Measurements from ENCODE around the gene MARCHF9. TPM values are rescaled to one million over a fixed set of nuclear protein-coding genes. Genes with fewer than 3 reads are reported as not detected.
A peak's percentile ranks its signal among the peaks of the same experiment; 100 is the strongest.

The MARCHF9 gene, protein sequence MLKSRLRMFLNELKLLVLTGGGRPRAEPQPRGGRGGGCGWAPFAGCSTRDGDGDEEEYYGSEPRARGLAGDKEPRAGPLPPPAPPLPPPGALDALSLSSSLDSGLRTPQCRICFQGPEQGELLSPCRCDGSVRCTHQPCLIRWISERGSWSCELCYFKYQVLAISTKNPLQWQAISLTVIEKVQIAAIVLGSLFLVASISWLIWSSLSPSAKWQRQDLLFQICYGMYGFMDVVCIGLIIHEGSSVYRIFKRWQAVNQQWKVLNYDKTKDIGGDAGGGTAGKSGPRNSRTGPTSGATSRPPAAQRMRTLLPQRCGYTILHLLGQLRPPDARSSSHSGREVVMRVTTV
- total RNA-seq: 0.59 and 0.72 TPM in 2 replicates

DNA sequence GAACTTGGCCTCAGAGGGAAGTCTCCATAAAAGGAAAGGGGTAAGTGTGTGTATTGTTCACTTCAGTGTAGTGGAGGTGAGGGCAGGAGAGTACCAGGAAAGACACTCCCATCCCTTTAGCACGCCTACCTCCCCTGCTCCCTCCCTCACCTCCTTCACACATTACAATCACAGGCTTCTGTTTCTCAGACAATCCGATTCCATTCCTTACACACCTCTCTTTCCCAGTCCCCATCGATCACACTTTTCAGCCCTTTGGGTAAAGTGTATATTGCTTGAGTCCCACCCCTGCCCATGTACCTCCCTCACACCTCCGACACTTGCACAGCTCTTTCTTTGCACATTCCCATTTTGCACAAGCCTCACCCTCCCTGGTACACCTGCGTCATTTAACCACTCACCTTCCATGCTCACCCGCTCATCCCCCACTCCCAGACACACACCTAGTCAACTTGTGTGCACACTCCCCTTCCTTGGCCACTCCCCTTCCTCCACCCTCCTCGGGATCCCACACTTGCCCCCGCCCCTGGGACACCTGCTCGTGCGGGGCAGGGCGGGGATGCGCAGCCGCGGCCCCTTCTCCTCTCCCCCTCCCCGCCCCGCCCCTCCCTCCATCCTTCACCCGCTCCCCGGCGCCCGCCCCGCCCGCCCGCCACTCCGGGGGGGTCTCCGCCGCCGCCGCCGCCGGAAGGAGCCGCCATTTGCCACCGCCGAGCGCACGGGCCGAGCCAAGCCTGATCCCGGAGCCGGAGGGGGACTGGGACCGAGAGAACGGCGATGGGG, at the start of gene MARCHF9:
Gene MARCHF9 (plus strand): TSS at position 693 of the 783 bp plus-strand sequence. CDS start 426 bp downstream, outside the sequence.
- peaks cover 13% of the 10 kb centered on the region for H3K36me3 ChIP-seq (ENCODE audit: insufficient read depth, low read length)
- H4K20me1 ChIP-seq (ENCODE audit: insufficient read depth, low read length): no peaks in the 10 kb centered on the region
- TF ChIP-seq, protein P1, sequence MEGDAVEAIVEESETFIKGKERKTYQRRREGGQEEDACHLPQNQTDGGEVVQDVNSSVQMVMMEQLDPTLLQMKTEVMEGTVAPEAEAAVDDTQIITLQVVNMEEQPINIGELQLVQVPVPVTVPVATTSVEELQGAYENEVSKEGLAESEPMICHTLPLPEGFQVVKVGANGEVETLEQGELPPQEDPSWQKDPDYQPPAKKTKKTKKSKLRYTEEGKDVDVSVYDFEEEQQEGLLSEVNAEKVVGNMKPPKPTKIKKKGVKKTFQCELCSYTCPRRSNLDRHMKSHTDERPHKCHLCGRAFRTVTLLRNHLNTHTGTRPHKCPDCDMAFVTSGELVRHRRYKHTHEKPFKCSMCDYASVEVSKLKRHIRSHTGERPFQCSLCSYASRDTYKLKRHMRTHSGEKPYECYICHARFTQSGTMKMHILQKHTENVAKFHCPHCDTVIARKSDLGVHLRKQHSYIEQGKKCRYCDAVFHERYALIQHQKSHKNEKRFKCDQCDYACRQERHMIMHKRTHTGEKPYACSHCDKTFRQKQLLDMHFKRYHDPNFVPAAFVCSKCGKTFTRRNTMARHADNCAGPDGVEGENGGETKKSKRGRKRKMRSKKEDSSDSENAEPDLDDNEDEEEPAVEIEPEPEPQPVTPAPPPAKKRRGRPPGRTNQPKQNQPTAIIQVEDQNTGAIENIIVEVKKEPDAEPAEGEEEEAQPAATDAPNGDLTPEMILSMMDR (IDR thresholded peaks at IDR 0.05; ENCODE audit: extremely low read depth, low read depth, low read length): no peak
- no peak within 1 kb of the TSS for H2AFZ ChIP-seq (ENCODE audit: low read length)
- H3K4me1 ChIP-seq (ENCODE audit: insufficient read depth, low read length): peaks cover 16% of the 10 kb centered on the region
- H3K9me3 ChIP-seq (ENCODE audit: low read depth, low read length): no peaks in the 10 kb centered on the region
- peak within 1 kb of the TSS; percentile 58 for H3K4me2 ChIP-seq (ENCODE audit: insufficient read depth, low read length)
- H3K27me3 ChIP-seq (ENCODE audit: insufficient read depth, low read length): peaks cover 49% of the 10 kb centered on the region
- H3K4me3 ChIP-seq (ENCODE audit: insufficient read depth, low read length): peak within 1 kb of the TSS; percentile 49
- peaks cover 26% of the 10 kb centered on the region for H3K79me2 ChIP-seq (ENCODE audit: insufficient read depth, low read length)
- H3K27ac ChIP-seq (ENCODE audit: low read depth, low read length): no peak within 1 kb of the TSS
- DNase-seq (ENCODE audit: insufficient read length, low spot score, missing footprints): peak; percentile 83

- Histone ChIP-seq H2AFZ (ENCODE audit: low read length) (no peak overlapping the region), H3K36me3 (ENCODE audit: insufficient read depth, low read length) (peaks cover 13% of the 10 kb centered on the region), H4K20me1 (ENCODE audit: insufficient read depth, low read length) (no peaks in the 10 kb centered on the region), H3K9me3 (ENCODE audit: low read depth, low read length) (no peaks in the 10 kb centered on the region), H3K4me3 (ENCODE audit: insufficient read depth, low read length) (no peak overlapping the region), H3K4me2 (ENCODE audit: insufficient read depth, low read length) (no peak overlapping the region), H3K27ac (ENCODE audit: low read depth, low read length) (no peak overlapping the region), H3K79me2 (ENCODE audit: insufficient read depth, low read length) (no peaks in the 10 kb centered on the region), H3K4me1 (ENCODE audit: insufficient read depth, low read length) (no peaks in the 10 kb centered on the region), H3K27me3 (ENCODE audit: insufficient read depth, low read length) (no peaks in the 10 kb centered on the region)
- TF ChIP-seq, protein P1 (IDR thresholded peaks at IDR 0.05; ENCODE audit: extremely low read depth, low read depth, low read length): no peak
- DNase-seq (ENCODE audit: insufficient read length, low spot score, missing footprints): no peak
These were observed 47.7 kb upstream of the MARCHF9 start for GRCh38 chr12:57707250-57707649.

- Histone ChIP-seq H3K4me3 (ENCODE audit: insufficient read depth, low read length) (no peak overlapping the region), H3K27me3 (ENCODE audit: insufficient read depth, low read length) (no peaks in the 10 kb centered on the region), H3K9me3 (ENCODE audit: low read depth, low read length) (no peaks in the 10 kb centered on the region), H3K36me3 (ENCODE audit: insufficient read depth, low read length) (peaks cover 8% of the 10 kb centered on the region), H4K20me1 (ENCODE audit: insufficient read depth, low read length) (no peaks in the 10 kb centered on the region), H3K79me2 (ENCODE audit: insufficient read depth, low read length) (no peaks in the 10 kb centered on the region), H3K4me1 (ENCODE audit: insufficient read depth, low read length) (no peaks in the 10 kb centered on the region), H3K4me2 (ENCODE audit: insufficient read depth, low read length) (no peak overlapping the region), H2AFZ (ENCODE audit: low read length) (no peak overlapping the region), H3K27ac (ENCODE audit: low read depth, low read length) (no peak overlapping the region)
- TF ChIP-seq, protein P1 (IDR thresholded peaks at IDR 0.05; ENCODE audit: extremely low read depth, low read depth, low read length): no peak
- no peak for DNase-seq (ENCODE audit: insufficient read length, low spot score, missing footprints)
These were observed 46.6 kb upstream of the MARCHF9 start for GRCh38 chr12:57708296-57708695.

DNA sequence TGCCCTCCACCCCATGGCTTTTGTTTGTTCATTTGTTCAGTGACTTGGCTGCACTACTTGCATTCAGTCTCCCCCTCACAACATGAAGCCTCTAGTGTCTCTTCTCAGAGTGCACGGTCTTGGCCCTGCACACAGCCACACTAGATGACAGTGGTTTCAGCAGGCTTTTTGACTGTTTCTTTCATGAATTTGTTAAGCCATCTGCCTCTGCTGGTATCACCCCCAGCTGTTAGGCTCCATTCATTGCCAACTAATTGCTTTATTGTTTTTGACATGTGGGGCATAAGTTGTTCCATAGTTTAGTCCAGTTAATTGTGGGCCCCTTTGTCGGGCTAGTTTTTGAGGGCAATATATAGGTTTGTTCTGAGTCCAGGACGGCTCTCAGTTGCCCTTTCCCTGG, 42.2 kb upstream of the MARCHF9 start:
- Histone ChIP-seq H3K79me2 (ENCODE audit: insufficient read depth, low read length) (no peaks in the 10 kb centered on the region), H3K27me3 (ENCODE audit: insufficient read depth, low read length) (no peaks in the 10 kb centered on the region), H3K9me3 (ENCODE audit: low read depth, low read length) (no peaks in the 10 kb centered on the region), H4K20me1 (ENCODE audit: insufficient read depth, low read length) (no peaks in the 10 kb centered on the region), H3K4me1 (ENCODE audit: insufficient read depth, low read length) (no peaks in the 10 kb centered on the region), H2AFZ (ENCODE audit: low read length) (no peak overlapping the region), H3K36me3 (ENCODE audit: insufficient read depth, low read length) (peaks cover 16% of the 10 kb centered on the region), H3K4me2 (ENCODE audit: insufficient read depth, low read length) (no peak overlapping the region), H3K27ac (ENCODE audit: low read depth, low read length) (no peak overlapping the region), H3K4me3 (ENCODE audit: insufficient read depth, low read length) (no peak overlapping the region)
- no peak for DNase-seq (ENCODE audit: insufficient read length, low spot score, missing footprints)
- TF ChIP-seq, protein P1 (IDR thresholded peaks at IDR 0.05; ENCODE audit: extremely low read depth, low read depth, low read length): no peak
